HepG2 (cell line): ENCODE measurements around the gene GNAI2. TPM values are rescaled to one million over a fixed set of nuclear protein-coding genes. Genes with fewer than 3 reads are reported as not detected.

Experiments used
- AKNA ChIP-seq: sonication (generic); formaldehyde crosslinking; IDR thresholded peaks from 2 replicates; pipeline ENCODE4 v1.4.0; 2020; ENCODE audit warnings: missing genetic modification reagents, borderline replicate concordance
- FOXC1 ChIP-seq: sonication (generic); formaldehyde crosslinking; IDR thresholded peaks from 2 replicates; pipeline ENCODE4 v1.8.0; 2022; ENCODE audit warnings: mild to moderate bottlenecking, missing genetic modification reagents, borderline replicate concordance
- HNF4G ChIP-seq, 2 experiments: sonication (generic) in 1 of 2; formaldehyde crosslinking in 1 of 2; IDR thresholded peaks; 2 replicates each; pipeline versions ENCODE4 v1.4.0 to v1.6.1; 2011 to 2020; ENCODE audit warnings: borderline replicate concordance in 2 of 2, low read depth in 2 of 2, mild to moderate bottlenecking in 2 of 2, low read length in 1 of 2, missing genetic modification reagents in 1 of 2, moderate library complexity in 1 of 2
- KLF9 ChIP-seq: IDR thresholded peaks from 2 replicates; pipeline ENCODE4 v1.6.1; 2016; ENCODE audit warnings: low read depth
- MED1 ChIP-seq: sonication (generic); formaldehyde crosslinking; IDR thresholded peaks from 2 replicates; pipeline ENCODE4 v1.4.0; 2020; ENCODE audit warnings: missing genetic modification reagents
- MTERF4 ChIP-seq: sonication (generic); formaldehyde crosslinking; IDR thresholded peaks from 2 replicates; pipeline ENCODE4 v1.8.0; 2023; ENCODE audit warnings: mild to moderate bottlenecking, missing genetic modification reagents
- PHF21A ChIP-seq: sonication (generic); formaldehyde crosslinking; IDR thresholded peaks from 2 replicates; pipeline ENCODE4 v1.5.0; 2020; ENCODE audit warnings: mild to moderate bottlenecking, missing genetic modification reagents
- RARA ChIP-seq: IDR thresholded peaks from 2 replicates; pipeline ENCODE4 v1.6.1; 2016; ENCODE audit warnings: missing genetic modification reagents, missing compliant biosample characterization
- RNF2 ChIP-seq: fragments of 450-650 bp; conservative IDR thresholded peaks from 2 replicates; pipeline ENCODE4 v1.6.1; 2016; ENCODE audit warnings: low read depth
- ZGPAT ChIP-seq: IDR thresholded peaks from 2 replicates; pipeline ENCODE4 v1.6.1; 2016; ENCODE audit warnings: mild to moderate bottlenecking
- ZSCAN21 ChIP-seq: sonication (generic); formaldehyde crosslinking; IDR thresholded peaks from 2 replicates; pipeline ENCODE4 v1.8.0; 2022; ENCODE audit warnings: mild to moderate bottlenecking, missing genetic modification reagents, moderate library complexity, borderline replicate concordance
- polyA plus RNA-seq, 8 experiments: library from polyadenylated mRNA; depleted of rRNA in 3 of 8; stranded (reverse) in 7 of 8; unstranded in 1 of 8; fragments of >200 nt; fragmentation: Illumina TruSeq in 4 of 8; extraction: Trizol in 4 of 8; gene quantifications; 2 replicates each; pipeline versions ENCODE4 v1.2.1 to v1.2.3, GENCODE V29; 2011 to 2016; ENCODE audit warnings: low read depth in 4 of 8, missing spikeins in 1 of 8, mixed read lengths in 1 of 8; ENCODE audit not compliant: insufficient read depth in 1 of 8
- total RNA-seq, 5 experiments: library from RNA; depleted of rRNA; stranded (reverse); fragments of >200 nt; fragmentation: Illumina TruSeq; extraction: Trizol; gene quantifications; 2 replicates each; pipeline ENCODE4 v1.2.3, GENCODE V29; 2016; ENCODE audit warnings: low read depth in 1 of 5
- TF ChIP-seq, protein P1 (sequence below): sonication (generic); formaldehyde crosslinking; IDR thresholded peaks from 2 replicates; pipeline ENCODE4 v1.5.0; 2020; ENCODE audit warnings: missing genetic modification reagents
- TF ChIP-seq, protein P2 (sequence below): IDR thresholded peaks from 2 replicates; pipeline ENCODE4 v1.6.1; 2012; ENCODE audit warnings: low read length, improper control_type of control experiment
- TF ChIP-seq, protein P3 (sequence below): sonication (generic); formaldehyde crosslinking; IDR thresholded peaks from 2 replicates; pipeline ENCODE4 v1.9.0; 2021; ENCODE audit warnings: missing genetic modification reagents, mild to moderate bottlenecking, borderline replicate concordance

Gene GNAI2
- total and polyA plus RNA-seq, 2 of the 13 experiments (the other 11 are each of a cell fraction or from before 2014, with no cell fraction given): 51.1 to 66.2 TPM

DNA sequence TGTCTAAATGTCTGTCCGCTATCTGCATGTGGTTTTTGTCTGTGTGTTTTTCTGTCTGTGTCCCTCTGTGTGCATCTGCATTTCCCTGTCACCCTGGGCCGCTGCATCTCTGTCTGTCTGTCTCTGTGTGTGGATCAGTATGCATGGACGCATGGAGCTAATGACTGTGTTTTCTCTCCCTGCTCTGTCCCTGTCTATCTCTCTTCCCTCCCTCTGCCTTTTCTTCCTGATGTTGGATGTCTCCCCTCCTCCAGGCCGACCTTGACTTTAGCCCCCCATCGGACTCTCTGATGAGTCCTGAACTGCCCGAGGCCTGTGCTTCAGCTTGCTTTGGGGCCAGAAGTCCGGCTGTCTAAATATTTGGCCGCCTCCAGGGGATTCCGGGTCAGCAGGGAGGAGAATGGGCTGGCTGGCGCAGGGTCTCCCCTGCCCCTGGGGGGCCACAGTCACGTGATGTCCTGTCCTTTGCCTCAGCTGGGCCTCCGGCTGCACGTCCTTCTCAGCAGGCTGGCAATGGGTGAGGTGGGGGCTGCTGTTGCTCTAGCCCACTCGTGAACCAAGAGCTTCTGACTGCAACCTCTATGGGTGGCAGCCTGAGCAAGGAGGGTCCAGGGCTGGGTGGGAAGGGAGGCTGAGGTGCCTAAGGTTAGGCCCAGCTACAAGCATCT is 27.2 kb upstream of the GNAI2 start (continued):
- TF ChIP-seq ZGPAT (CRISPR knock-in tag) (peak; percentile 89), HNF4G (IDR thresholded peaks at IDR 0.05; ENCODE audit: borderline replicate concordance, low read depth, low read length) (peak; percentile 96), HNF4G (CRISPR knock-in tag; IDR thresholded peaks at IDR 0.05; ENCODE audit: borderline replicate concordance, low read depth) (peak; percentile 86; the same call in 1 of the 2 replicates), RARA (CRISPR knock-in tag) (peak; percentile 97), MED1 (CRISPR knock-in tag) (peak; percentile 98), PHF21A (peak; percentile 98), AKNA (CRISPR knock-in tag) (0 out of 2 replicates have a peak, but pooled peaks have one; percentile 55), ZSCAN21 (CRISPR knock-in tag) (peak; percentile 86; the same call in 1 of the 2 replicates), MTERF4 (CRISPR knock-in tag) (peak; percentile 69), RNF2 (no peak), KLF9 (CRISPR knock-in tag) (no peak), FOXC1 (CRISPR knock-in tag) (peak; percentile 85; the same call in 1 of the 2 replicates)
- TF ChIP-seq, protein P1, sequence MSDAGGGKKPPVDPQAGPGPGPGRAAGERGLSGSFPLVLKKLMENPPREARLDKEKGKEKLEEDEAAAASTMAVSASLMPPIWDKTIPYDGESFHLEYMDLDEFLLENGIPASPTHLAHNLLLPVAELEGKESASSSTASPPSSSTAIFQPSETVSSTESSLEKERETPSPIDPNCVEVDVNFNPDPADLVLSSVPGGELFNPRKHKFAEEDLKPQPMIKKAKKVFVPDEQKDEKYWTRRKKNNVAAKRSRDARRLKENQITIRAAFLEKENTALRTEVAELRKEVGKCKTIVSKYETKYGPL: no peak
- TF ChIP-seq, protein P2, sequence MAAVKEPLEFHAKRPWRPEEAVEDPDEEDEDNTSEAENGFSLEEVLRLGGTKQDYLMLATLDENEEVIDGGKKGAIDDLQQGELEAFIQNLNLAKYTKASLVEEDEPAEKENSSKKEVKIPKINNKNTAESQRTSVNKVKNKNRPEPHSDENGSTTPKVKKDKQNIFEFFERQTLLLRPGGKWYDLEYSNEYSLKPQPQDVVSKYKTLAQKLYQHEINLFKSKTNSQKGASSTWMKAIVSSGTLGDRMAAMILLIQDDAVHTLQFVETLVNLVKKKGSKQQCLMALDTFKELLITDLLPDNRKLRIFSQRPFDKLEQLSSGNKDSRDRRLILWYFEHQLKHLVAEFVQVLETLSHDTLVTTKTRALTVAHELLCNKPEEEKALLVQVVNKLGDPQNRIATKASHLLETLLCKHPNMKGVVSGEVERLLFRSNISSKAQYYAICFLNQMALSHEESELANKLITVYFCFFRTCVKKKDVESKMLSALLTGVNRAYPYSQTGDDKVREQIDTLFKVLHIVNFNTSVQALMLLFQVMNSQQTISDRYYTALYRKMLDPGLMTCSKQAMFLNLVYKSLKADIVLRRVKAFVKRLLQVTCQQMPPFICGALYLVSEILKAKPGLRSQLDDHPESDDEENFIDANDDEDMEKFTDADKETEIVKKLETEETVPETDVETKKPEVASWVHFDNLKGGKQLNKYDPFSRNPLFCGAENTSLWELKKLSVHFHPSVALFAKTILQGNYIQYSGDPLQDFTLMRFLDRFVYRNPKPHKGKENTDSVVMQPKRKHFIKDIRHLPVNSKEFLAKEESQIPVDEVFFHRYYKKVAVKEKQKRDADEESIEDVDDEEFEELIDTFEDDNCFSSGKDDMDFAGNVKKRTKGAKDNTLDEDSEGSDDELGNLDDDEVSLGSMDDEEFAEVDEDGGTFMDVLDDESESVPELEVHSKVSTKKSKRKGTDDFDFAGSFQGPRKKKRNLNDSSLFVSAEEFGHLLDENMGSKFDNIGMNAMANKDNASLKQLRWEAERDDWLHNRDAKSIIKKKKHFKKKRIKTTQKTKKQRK: no peak
- TF ChIP-seq, protein P3, sequence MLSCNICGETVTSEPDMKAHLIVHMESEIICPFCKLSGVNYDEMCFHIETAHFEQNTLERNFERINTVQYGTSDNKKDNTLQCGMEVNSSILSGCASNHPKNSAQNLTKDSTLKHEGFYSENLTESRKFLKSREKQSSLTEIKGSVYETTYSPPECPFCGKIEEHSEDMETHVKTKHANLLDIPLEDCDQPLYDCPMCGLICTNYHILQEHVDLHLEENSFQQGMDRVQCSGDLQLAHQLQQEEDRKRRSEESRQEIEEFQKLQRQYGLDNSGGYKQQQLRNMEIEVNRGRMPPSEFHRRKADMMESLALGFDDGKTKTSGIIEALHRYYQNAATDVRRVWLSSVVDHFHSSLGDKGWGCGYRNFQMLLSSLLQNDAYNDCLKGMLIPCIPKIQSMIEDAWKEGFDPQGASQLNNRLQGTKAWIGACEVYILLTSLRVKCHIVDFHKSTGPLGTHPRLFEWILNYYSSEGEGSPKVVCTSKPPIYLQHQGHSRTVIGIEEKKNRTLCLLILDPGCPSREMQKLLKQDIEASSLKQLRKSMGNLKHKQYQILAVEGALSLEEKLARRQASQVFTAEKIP (CRISPR knock-in tag): no peak
